Measurements from ENCODE around the gene P2RY13.

P2RY13 gene

DNA sequence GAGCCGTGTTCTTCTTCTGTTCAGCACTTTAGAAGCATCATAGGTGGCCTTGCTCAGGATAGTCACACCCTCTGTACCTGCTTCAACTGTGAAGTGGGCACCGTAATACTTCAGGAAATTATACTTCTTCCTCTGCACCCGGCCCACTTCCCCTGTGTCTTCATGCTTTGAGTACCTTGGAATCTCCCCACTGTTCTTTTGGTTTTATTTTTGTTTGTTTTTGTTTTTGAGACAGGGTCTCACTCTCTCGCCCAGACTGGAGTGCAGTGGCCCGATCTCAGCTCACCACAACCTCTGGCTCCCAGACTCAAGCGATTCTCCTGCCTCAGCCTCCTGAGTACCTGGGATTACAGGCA lies 52.7 kb downstream of the P2RY13 start:
- no peaks in the 10 kb centered on the region for H3K4me1 ChIP-seq (ENCODE audit: control insufficient read depth, insufficient read depth, low read length, poor library complexity, severe bottlenecking)
- H3K36me3 ChIP-seq (ENCODE audit: control insufficient read depth, insufficient read depth, low read length): no peaks in the 10 kb centered on the region
- H3K9me3 ChIP-seq (ENCODE audit: control insufficient read depth, low read length): no peaks in the 10 kb centered on the region
- no peak overlapping the region for H3K4me3 ChIP-seq (ENCODE audit: extremely low read depth, insufficient read depth, low read length, poor library complexity, severe bottlenecking)
- no peak overlapping the region for H3K27ac ChIP-seq (ENCODE audit: low read depth, low read length, severe bottlenecking)
- WGBS, 2 experiments (ENCODE audit: insufficient coverage in 2 of 2): 83 to 94% methylated on average over 4 to 5 of the region's 6 CpGs
